AG08395 (cell line): ENCODE data around the gene NAALADL2.
"Not testable (repeated sequence)": the region's sequence is repeated elsewhere in the genome, so short reads cannot be mapped to it uniquely, and the experiment has no call there.

Source experiments
- DNase-seq: peaks from one replicate; pipeline ENCODE4 v3.0.0; 2012; ENCODE audit warnings: mixed read lengths, low spot score

NAALADL2 gene

DNA sequence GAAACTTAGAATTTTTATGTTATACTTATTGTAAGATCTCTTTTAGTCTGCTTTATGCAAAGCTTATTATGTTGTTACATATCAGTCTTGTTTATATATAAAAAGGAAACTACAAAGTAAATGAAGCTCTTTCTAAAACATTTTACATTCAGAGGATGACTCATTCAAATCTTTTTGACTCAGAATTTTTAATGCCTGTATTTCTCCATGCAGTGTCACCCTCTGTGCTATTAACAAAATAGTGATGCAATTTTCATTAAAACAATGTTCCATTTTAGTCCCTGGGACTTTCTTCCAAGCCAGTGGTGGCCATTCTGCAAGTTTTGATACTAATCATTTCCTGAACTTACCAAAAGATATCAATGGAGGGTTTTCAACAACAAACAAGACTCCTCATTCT is 216.1 kb downstream of the NAALADL2 start:
- DNase-seq = peak; percentile 5

- DNase-seq = no peak
Observed at GRCh38 chr3:175077216-175077615, 218.1 kb downstream of the NAALADL2 start.

DNA sequence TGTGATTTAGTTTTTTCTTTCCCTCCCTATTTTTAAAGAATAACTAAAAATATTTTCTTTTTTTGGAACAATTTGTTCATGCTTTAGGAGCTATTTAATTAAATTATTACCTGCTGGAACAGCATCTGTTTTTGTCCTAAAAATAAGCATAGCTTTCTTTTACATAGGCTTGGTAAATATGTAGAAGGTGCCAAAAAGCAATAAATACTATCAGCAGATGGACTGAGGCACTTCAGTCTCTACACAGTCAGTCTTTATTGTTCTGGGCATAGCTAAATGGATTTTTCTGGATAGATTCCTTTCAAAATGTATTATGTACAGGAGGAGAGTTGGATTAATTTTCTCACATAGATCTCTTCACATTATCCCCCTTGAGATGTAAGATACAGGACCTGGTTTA is 223.5 kb downstream of the NAALADL2 start:
- DNase-seq = no peak

- DNase-seq = not testable (repeated sequence)
Observed at GRCh38 chr3:175087128-175087527, 228.0 kb downstream of the NAALADL2 start.

GRCh38 chr3:175088766-175089380 is 229.7 kb downstream of the NAALADL2 start:
- DNase-seq = no peak

- DNase-seq = no peak
Observed at GRCh38 chr3:175091426-175092114, 232.4 kb downstream of the NAALADL2 start.

DNA sequence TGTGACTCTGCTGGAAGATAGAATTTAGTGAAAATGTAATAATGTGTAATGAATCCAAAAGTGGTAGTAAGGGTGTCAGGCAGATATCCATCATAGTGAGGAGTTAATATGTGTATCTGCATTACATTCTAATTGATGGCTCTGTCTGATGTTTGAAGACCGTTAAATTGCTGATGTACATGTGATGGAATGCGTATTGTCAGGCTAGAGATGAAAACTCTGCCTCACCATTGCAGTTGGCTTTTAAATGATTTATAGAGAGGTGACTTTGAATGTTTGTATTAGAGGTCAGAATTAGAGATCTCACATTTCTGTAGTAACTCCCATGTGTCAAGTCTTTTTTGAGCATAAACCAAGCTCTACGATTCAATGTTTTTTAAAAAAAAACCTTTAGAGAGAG is 234.6 kb downstream of the NAALADL2 start:
- no peak for DNase-seq

GRCh38 chr3:175094344-175094743 is 235.2 kb downstream of the NAALADL2 start:
- DNase-seq = no peak

DNA sequence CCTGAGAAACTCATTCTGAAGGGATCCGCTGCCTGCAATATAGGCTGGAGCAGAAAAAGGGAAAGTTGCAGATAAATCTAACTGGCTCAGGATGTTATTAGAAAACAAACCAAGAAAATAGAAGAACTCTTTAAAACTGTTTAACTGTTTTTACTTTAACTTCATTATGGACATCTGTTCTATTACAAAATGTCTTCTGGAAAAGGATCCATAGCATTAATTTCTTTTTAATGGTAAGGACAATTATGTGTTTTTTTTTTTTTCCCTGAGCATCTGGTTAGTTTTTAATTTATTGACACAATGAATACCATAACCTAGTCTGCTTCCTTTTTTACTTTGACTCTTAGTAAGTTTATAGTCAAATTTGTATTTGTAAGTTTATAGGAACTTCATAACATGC is 239.5 kb downstream of the NAALADL2 start:
- DNase-seq = no peak

DNA sequence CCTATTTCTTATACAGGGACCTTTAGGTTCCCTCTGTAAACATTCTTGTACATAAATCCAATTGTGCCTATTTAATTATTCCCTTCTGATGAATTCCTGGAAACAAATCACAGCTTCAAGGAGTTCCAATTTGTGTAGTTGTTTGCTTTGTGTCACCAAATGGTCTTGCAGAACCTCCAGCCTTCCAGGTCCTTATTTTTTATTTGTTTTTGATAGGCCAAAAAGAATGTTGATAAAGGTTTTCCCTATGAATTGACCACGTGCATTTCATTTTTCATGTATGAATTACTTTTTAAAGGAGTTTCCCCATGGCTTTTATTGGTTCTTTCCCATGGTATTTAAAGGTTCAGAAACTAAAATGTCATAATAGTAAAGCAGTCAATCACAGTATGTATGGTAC is 243.0 kb downstream of the NAALADL2 start:
- no peak for DNase-seq

DNA sequence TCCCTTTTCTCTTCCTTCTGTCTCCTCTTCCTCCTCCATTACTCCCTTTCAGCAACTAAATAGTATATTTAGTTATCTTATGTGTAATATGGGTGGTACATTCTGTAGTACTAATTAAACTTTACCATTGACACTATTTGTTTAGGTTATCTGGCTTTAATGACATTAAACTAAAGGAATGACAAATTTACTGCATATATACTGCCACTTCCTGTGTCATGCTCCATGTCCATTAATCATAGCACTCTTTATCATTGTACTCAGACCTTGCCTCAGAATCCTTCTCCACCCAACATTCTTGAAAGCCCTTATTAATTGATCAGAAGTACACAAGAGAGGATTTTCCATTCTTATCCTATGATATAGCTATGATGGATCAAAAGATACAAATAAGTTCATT is 244.2 kb downstream of the NAALADL2 start:
- no peak for DNase-seq

DNA sequence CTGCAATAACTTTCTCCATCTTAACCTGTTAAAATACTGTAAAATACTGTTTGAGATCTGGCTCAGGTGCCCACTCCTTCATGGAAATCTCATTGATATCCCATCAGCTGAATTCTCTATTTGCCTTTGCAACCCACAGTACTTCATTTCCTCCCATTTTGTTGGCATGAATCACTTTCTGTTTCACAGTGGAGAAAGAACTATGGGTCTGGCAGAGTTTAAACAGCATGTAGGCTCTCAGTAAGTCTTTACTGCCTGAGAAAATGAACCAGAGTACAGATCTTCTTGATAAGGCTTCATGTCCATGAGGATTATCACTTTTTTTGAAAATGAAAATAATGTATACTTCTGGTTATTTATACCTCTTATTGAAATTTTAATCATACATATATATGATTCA is 245.9 kb downstream of the NAALADL2 start:
- no peak for DNase-seq

DNA sequence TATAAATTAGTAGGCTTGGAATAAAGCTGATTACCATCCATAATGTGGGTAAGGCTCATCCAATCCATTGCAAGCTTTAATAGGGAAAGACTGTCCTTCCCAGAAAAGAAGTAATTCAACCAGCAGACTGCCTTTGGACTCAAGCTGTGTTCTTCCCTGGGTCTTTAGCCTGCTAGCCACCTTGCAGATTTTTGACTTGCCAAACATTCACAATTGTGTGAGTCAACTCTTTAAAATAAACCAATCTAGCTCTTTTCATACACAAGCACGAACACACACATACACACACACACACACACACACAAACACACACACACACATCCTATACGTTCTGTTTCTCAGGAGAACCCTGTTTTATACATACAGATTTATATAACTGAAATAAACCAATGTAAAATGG is 248.1 kb downstream of the NAALADL2 start:
- DNase-seq = no peak

GRCh38 chr3:175107995-175108394 is 248.9 kb downstream of the NAALADL2 start:
- no peak for DNase-seq

DNA sequence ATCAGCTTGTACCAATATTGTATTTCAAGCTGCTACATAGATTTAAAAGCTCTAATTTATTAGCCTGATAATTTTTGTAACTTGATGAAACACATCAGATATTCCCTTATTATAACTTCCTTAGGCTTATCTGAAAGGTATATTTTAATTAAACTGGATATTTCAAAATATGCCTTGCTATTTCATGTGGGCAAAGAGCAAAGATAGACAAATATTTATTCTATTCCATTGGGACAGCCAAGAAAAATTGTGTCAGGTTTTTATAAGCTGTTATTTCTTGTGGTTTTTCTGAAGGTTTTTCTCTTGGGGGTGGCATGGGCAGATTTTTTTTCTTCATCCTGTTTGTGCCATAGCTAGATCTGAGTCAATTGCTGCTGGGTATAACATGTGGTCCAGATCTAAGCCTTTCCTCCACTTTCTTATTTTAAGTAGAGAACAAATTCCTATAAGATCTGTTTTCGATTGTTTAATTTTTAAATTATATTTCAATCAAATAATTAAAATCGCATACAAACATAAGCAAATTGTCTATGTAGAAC is 249.5 kb downstream of the NAALADL2 start:
- no peak for DNase-seq

- DNase-seq = no peak
Observed at GRCh38 chr3:175111036-175111435, 251.9 kb downstream of the NAALADL2 start.

DNA sequence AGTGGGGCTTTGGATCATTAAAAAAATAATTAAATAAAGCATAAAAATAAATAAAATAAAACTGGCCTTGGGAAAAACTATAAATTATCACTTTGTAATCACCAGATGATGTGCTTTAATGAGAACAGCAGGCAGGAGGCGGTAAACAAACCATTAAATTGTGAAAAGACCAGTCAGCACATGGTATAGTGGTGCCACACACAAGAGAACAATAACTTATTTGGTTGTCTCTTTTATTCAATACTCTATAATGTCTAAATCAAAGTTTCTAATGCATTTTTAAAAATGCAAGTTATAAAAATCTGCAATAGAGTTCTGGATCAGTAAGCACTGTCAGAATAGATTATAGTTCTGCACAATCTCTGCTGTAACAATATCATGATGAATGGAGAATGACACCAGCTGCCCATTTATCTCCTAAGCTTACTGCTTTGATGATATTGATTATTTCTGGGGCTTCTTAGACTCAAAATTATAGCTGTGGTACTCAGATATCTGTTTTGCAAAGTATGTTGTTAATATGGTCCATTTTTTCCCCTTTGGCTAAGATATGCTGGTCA is 259.3 kb downstream of the NAALADL2 start:
- DNase-seq = no peak

DNA sequence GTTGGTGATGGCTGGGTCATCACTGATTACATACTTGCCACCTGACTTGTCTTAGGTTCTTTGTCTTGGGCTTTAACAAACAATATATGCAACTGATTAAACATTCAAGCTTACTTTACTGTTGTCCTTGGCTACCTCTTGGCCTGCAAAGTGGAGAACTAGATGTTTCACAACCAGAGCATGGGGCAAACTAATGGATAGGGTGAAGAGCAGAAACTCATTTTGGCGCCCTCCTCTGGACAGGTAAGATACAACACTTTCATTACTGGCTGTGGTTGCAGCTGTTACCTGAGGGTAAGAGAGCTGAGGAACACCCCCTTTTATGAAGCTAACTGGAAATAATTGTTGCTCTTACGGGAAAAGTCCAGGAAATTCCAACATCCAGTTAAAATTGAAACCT is 262.1 kb downstream of the NAALADL2 start:
- DNase-seq = no peak

DNA sequence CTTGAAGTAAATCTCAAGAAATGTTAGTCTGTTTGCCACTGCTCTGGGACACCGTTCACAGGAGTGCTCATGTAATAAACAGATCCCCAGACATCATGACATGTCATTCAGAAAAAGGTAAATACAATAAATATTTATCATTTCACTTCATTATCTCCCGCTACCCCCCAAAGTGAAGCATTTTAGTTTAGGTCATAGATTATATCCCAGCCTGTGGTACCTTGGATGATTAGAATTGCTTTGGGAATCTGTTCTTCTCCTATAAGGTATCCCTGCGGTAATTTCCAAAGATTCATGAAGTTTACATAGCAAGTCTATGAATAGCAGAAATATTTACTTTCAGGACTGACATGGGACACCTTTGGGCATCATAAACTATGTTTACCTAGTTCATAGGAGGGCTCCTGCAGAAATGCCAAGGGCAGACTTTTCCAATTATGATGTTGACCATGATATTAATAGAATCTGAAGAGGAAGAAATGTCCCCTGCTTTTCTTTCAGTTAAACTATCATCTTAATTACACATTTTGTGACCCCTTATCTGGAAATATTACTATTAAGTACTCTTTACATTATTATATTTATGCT is 268.0 kb downstream of the NAALADL2 start:
- no peak for DNase-seq

DNA sequence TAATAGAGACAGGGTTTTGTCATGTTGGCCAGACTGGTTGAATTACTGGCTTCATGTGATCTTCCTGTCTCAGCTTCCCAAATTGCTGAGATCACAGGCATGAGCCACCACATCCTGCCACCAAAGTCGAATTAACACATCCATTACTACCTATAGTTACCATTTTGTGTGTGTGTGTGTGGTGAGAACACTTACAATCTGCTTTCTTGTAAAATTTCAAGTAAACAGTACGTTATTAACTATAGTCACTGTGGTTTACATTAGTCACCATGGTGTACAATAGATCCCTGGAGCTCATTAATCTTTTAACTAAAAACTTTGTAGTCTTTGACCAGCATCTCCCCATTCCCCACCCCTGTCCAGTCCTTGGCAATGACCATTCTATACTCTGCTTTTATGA is 270.0 kb downstream of the NAALADL2 start:
- DNase-seq = no peak

GRCh38 chr3:175129571-175129970 is 270.4 kb downstream of the NAALADL2 start:
- DNase-seq = no peak

DNA sequence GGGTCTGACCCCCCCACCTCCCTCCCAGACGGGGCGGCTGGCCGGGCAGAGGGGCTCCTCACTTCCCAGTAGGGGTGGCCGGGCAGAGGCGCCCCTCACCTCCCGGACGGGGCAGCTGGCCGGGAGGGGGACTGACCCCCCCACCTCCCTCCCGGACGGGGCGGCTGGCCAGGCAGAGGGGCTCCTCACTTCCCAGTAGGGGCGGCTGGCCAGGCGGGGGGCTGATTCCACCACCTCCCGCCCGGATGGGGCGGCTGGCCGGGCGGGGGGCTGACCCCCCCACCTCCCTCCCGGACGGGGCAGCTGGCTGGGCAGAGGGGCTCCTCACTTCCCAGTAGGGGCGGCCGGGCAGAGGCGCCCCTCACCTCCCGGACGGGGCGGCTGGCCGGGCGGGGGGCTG is 272.7 kb downstream of the NAALADL2 start:
- DNase-seq = not testable (repeated sequence)

- DNase-seq = not testable (repeated sequence)
Observed at GRCh38 chr3:175132706-175133105, 273.6 kb downstream of the NAALADL2 start.
